GM12873 (cell line): ENCODE results near the gene ZNF69.
A peak's percentile ranks its signal among the peaks of the same experiment; 100 is the strongest.

Source experiments
- CTCF ChIP-seq: IDR thresholded peaks from 2 replicates; pipeline ENCODE4 v1.5.1; 2012; ENCODE audit warnings: low read depth, mild to moderate bottlenecking, moderate library complexity, low read length, control low read depth; ENCODE audit not compliant: insufficient read depth; ENCODE audit errors: missing control alignments

The ZNF69 gene

DNA sequence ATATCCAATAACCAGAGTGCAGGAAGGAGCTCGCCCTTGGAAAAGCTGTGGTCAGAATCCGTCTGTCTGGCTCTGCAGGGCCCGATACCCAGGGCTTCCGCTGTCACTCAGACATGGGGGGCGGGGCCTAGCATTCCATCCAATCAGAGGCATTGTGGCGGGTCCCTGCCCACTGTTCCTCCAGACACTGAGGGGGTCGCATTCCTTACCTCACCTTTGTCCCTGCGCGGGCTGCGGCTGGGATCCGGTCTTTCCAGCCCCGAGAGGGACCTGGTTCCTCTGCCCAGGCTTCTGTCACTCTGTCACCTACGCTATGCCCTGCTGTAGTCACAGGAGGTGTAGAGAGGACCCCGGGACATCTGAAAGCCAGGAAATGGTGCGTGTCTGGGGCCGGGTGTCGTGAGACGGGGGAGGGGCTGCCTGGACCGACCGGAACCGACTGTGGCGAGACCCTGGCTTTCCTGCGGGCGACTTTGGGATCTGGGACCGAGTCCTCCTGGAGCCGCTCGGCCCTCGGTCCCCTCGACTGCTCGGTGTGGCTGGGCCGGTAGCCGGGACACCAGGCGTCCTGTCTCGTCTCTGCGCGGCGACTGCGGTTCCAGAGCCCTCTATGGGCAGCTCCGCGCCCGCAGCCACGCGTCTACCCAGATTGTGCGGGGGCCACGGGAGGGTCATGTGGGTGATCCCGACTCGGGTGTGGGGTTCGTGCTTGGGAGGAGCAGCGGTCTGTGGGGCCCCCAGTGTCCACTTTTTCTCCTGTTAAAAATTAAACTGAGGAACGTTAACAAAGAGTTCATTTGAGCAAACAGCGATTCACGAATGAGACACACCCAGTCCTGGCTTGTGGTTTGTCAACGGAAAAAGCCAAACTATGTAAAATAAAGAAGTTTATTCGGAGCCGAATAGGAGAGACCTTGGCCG lies at the start of gene ZNF69:
TSS of gene ZNF69 (plus strand) at position 172 of the 921 bp plus-strand sequence. CDS start at position 314, 142 bp downstream.
- peak; percentile 25 for TF ChIP-seq CTCF

DNA sequence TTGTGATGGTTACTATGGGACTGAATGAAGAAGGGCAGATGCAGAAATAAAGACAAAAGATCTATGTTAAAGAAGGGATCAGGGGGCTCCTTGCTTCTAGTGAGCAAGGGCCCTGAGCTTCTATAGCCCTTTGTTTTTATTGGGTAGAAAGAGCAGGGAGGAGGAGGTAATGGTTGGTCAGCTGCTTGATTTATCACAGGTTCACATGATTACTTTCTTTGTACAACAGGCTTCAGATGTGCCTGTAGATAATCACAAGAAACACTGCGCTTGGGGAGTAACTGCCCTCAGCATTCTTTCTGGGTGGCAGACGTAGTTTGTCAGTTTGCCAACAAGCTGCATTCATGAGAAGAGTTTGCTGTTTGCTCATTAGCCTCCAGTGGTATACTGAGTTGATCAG lies 43.9 kb upstream of the ZNF69 start:
- no peak for TF ChIP-seq CTCF

- no peak for TF ChIP-seq CTCF
These were observed 39.4 kb upstream of the ZNF69 start for GRCh38 chr19:11848200-11848593.

- no peak for TF ChIP-seq CTCF
These were observed 38.8 kb upstream of the ZNF69 start, which contains the start of gene ZNF439 for GRCh38 chr19:11848594-11849469. Gene ZNF439 (plus strand): TSS chr19:11848726. CDS start chr19:11848868, 142 bp downstream.

DNA sequence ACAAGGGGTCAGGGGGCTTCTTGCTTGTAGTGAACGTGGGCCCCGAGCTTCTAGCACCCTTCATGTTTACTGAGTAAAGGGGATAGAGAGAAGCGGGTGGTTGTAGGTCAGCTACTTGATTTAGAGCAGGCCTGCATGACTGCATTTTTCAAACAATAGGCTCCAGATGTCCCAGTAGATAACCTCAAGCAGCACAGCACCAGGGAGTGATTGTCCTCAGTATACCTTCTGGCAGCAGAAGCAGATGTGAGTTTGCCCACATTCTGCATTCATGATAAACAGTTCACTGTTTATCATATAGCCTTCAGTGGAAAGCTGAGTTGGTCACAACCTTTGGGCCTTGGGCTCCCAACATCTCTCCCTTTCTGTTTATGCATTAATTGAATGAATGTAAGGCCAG lies 34.2 kb upstream of the ZNF69 start:
- TF ChIP-seq CTCF, result no peak

DNA sequence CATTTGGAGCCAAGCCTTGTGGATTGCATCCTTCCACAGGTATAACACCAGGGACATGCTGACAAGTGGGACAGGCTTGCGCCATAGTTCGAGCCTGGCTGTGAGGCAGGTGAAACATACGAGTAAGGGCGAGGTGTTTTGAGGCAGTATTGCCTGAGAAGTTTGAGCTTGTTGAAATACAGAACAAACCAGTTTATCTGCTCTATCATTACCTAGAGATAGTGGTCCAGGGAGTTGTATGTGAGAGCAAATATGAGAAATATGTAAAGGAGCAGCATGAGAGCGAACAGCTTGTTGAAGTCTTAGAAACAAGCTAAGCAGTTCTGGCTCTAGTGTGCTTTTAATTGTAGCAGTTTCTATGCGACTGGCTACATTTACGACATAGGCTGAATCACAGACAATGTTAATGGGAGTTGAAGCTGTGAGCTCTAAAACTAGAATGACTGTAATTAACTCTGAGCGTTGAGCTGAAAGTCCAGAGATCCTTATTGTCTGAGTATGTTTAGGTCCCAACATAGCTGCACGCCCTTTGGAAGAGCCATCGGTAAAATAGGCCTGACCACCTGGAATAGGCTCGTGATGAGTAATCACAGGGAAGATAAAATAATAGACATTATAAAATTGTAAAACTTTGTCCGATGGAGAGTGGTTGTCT lies 30.9 kb upstream of the ZNF69 start:
- TF ChIP-seq CTCF, result no peak
